ENCODE measurements around the gene FKBP1A.

- TF ChIP-seq CTCF (IDR thresholded peaks at IDR 0.05) (peak in 1 of 6 experiments; percentile 41), POLR2A (IDR thresholded peaks at IDR 0.05) (no peak)
Observed at GRCh38 chr20:1440024-1440423, 47.2 kb upstream of the FKBP1A start.
